ENCODE data around the gene PRX.

PRX gene

GRCh38 chr19:40452016-40452415 lies 38.8 kb upstream of the PRX start:
- no peak overlapping the region for H2AK5ac ChIP-seq (ENCODE audit: low read length)
- no peaks in the 10 kb centered on the region for H3K79me2 ChIP-seq (ENCODE audit: control insufficient read depth, insufficient read depth, low read length, poor library complexity)
- H2BK120ac ChIP-seq (ENCODE audit: insufficient read depth, low read length, poor library complexity) = no peak overlapping the region
- H3K27ac ChIP-seq (ENCODE audit: low read depth, low read length) = no peak overlapping the region
- H3K4me1 ChIP-seq (ENCODE audit: control insufficient read depth in 1 of 2, insufficient read depth in 2 of 2, low read length in 2 of 2) = no peaks in the 10 kb centered on the region
- no peak overlapping the region for H3K4me2 ChIP-seq (ENCODE audit: low read length)
- H3K9me3 ChIP-seq (ENCODE audit: insufficient read depth, low read depth, low read length) = no peaks in the 10 kb centered on the region
- H2BK12ac ChIP-seq (ENCODE audit: low read length) = no peak overlapping the region
- H3K27me3 ChIP-seq (ENCODE audit: insufficient read depth, low read length) = no peaks in the 10 kb centered on the region
- H2BK5ac ChIP-seq (ENCODE audit: low read depth, low read length, poor library complexity) = no peak overlapping the region
- no CpG with 5 or more reads among the region's 5 CpGs for whole genome bisulfite sequencing (ENCODE audit: extremely low coverage, insufficient coverage, insufficient read length)
- no peak overlapping the region for H3K14ac ChIP-seq (ENCODE audit: low read length)
- no peaks in the 10 kb centered on the region for H3K79me1 ChIP-seq (ENCODE audit: low read length)
- no peak overlapping the region for H3K4me3 ChIP-seq (ENCODE audit: low read depth, low read length)
- no peak overlapping the region for H3K18ac ChIP-seq (ENCODE audit: low read length)
- H3K23ac ChIP-seq (ENCODE audit: low read length) = no peak overlapping the region
- no peak overlapping the region for H2AFZ ChIP-seq (ENCODE audit: insufficient read depth, low read length, poor library complexity)
- peaks cover 5% of the 10 kb centered on the region in 2 experiments for H3K36me3 ChIP-seq (ENCODE audit: control insufficient read depth in 1 of 2, insufficient read depth in 2 of 2, low read length in 2 of 2)
- no peak overlapping the region for H4K8ac ChIP-seq (ENCODE audit: low read depth, low read length)
- no peak for DNase-seq
- no peak overlapping the region for H4K91ac ChIP-seq (ENCODE audit: low read depth, low read length)
- H4K12ac ChIP-seq (ENCODE audit: low read depth, low read length) = no peak overlapping the region
- H3K9ac ChIP-seq (ENCODE audit: low read length) = peak overlapping the region; percentile 7
- H3K4ac ChIP-seq (ENCODE audit: low read depth, low read length) = no peak overlapping the region

DNA sequence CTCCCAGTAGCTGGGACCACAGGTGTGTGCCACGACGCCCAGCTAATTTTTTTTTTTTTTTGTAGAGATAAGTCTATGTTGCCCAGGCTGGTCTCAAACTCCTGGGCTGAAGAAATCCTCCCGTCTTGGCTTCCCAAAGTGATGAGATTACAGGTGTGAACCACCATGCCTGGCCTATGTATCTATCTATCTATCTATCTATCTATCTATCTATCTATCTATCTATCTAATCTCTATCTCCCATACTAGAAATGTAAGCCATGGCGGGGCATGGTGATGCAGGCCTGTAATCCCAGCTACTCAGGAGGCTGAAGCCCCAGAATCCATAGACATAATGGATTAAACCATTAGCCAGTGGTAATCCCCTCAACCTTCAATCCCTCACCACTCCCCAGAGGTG lies 37.5 kb upstream of the PRX start:
- Histone ChIP-seq H2BK120ac (ENCODE audit: insufficient read depth, low read length, poor library complexity) (no peak overlapping the region), H4K91ac (ENCODE audit: low read depth, low read length) (no peak overlapping the region)
- WGBS (ENCODE audit: extremely low coverage, insufficient coverage, insufficient read length) = no CpG with 5 or more reads among the region's 4 CpGs

GRCh38 chr19:40449506-40449905 lies 36.3 kb upstream of the PRX start:
- Histone ChIP-seq H3K9me3 (ENCODE audit: insufficient read depth, low read depth, low read length) (no peaks in the 10 kb centered on the region), H3K4me2 (ENCODE audit: low read length) (no peak overlapping the region), H3K18ac (ENCODE audit: low read length) (no peak overlapping the region), H2AK5ac (ENCODE audit: low read length) (no peak overlapping the region), H3K4me3 (ENCODE audit: low read depth, low read length) (no peak overlapping the region), H2AFZ (ENCODE audit: insufficient read depth, low read length, poor library complexity) (no peak overlapping the region), H3K36me3 (ENCODE audit: control insufficient read depth in 1 of 2, insufficient read depth in 2 of 2, low read length in 2 of 2) (peaks cover 5% of the 10 kb centered on the region in 2 experiments), H3K4me1 (ENCODE audit: control insufficient read depth in 1 of 2, insufficient read depth in 2 of 2, low read length in 2 of 2) (peaks cover 6 to 13% of the 10 kb centered on the region in 2 experiments), H2BK120ac (ENCODE audit: insufficient read depth, low read length, poor library complexity) (no peak overlapping the region), H3K79me2 (ENCODE audit: control insufficient read depth, insufficient read depth, low read length, poor library complexity) (peaks cover 2% of the 10 kb centered on the region), H3K79me1 (ENCODE audit: low read length) (peaks cover 6% of the 10 kb centered on the region), H2BK12ac (ENCODE audit: low read length) (no peak overlapping the region), H2BK5ac (ENCODE audit: low read depth, low read length, poor library complexity) (no peak overlapping the region), H4K91ac (ENCODE audit: low read depth, low read length) (no peak overlapping the region), H3K23ac (ENCODE audit: low read length) (no peak overlapping the region), H3K27ac (ENCODE audit: low read depth, low read length) (no peak overlapping the region), H3K4ac (ENCODE audit: low read depth, low read length) (no peak overlapping the region), H3K27me3 (ENCODE audit: insufficient read depth, low read length) (no peaks in the 10 kb centered on the region), H4K12ac (ENCODE audit: low read depth, low read length) (no peak overlapping the region), H3K9ac (ENCODE audit: low read length) (no peak overlapping the region), H3K14ac (ENCODE audit: low read length) (no peak overlapping the region), H4K8ac (ENCODE audit: low read depth, low read length) (no peak overlapping the region)
- DNase-seq = no peak
- no CpG with 5 or more reads among the region's 4 CpGs for WGBS (ENCODE audit: extremely low coverage, insufficient coverage, insufficient read length)

More for the DNA sequence above, 37.5 kb upstream of the PRX start:
- peaks cover 3% of the 10 kb centered on the region for H3K79me1 ChIP-seq (ENCODE audit: low read length)
- no peaks in the 10 kb centered on the region for H3K27me3 ChIP-seq (ENCODE audit: insufficient read depth, low read length)
- peaks cover 5% of the 10 kb centered on the region in 2 experiments for H3K36me3 ChIP-seq (ENCODE audit: control insufficient read depth in 1 of 2, insufficient read depth in 2 of 2, low read length in 2 of 2)
- no peak overlapping the region for H3K4ac ChIP-seq (ENCODE audit: low read depth, low read length)
- H3K27ac ChIP-seq (ENCODE audit: low read depth, low read length) = no peak overlapping the region
- no peak overlapping the region for H3K9ac ChIP-seq (ENCODE audit: low read length)
- peaks cover 6 to 9% of the 10 kb centered on the region in 2 experiments for H3K4me1 ChIP-seq (ENCODE audit: control insufficient read depth in 1 of 2, insufficient read depth in 2 of 2, low read length in 2 of 2)
- H3K18ac ChIP-seq (ENCODE audit: low read length) = no peak overlapping the region
- H3K14ac ChIP-seq (ENCODE audit: low read length) = no peak overlapping the region
- no peak overlapping the region for H4K12ac ChIP-seq (ENCODE audit: low read depth, low read length)
- no peak overlapping the region for H3K4me3 ChIP-seq (ENCODE audit: low read depth, low read length)
- H2BK12ac ChIP-seq (ENCODE audit: low read length) = no peak overlapping the region
- H2AFZ ChIP-seq (ENCODE audit: insufficient read depth, low read length, poor library complexity) = no peak overlapping the region
- peak in 1 of 2 donors; percentile 28 for DNase-seq
- peaks cover 2% of the 10 kb centered on the region for H3K79me2 ChIP-seq (ENCODE audit: control insufficient read depth, insufficient read depth, low read length, poor library complexity)
- no peak overlapping the region for H3K4me2 ChIP-seq (ENCODE audit: low read length)
- H3K9me3 ChIP-seq (ENCODE audit: insufficient read depth, low read depth, low read length) = no peaks in the 10 kb centered on the region
- H2BK5ac ChIP-seq (ENCODE audit: low read depth, low read length, poor library complexity) = no peak overlapping the region
- no peak overlapping the region for H4K8ac ChIP-seq (ENCODE audit: low read depth, low read length)
- no peak overlapping the region for H3K23ac ChIP-seq (ENCODE audit: low read length)
- H2AK5ac ChIP-seq (ENCODE audit: low read length) = no peak overlapping the region

- Histone ChIP-seq H4K8ac (ENCODE audit: low read depth, low read length) (peak overlapping the region; percentile 82), H2AK5ac (ENCODE audit: low read length) (peak overlapping the region; percentile 65), H3K79me1 (ENCODE audit: low read length) (peaks cover 17% of the 10 kb centered on the region), H3K36me3 (ENCODE audit: control insufficient read depth in 1 of 2, insufficient read depth in 2 of 2, low read length in 2 of 2) (peaks cover 14 to 15% of the 10 kb centered on the region in 2 experiments), H3K14ac (ENCODE audit: low read length) (peak overlapping the region; percentile 28), H3K23ac (ENCODE audit: low read length) (no peak overlapping the region), H4K12ac (ENCODE audit: low read depth, low read length) (no peak overlapping the region), H2BK120ac (ENCODE audit: insufficient read depth, low read length, poor library complexity) (peak overlapping the region; percentile 25), H3K27ac (ENCODE audit: low read depth, low read length) (peak overlapping the region; percentile 14), H3K4me3 (ENCODE audit: low read depth, low read length) (no peak overlapping the region), H4K91ac (ENCODE audit: low read depth, low read length) (peak overlapping the region; percentile 72), H3K9ac (ENCODE audit: low read length) (no peak overlapping the region), H2BK5ac (ENCODE audit: low read depth, low read length, poor library complexity) (peak overlapping the region; percentile 57), H2BK12ac (ENCODE audit: low read length) (peak overlapping the region; percentile 52), H3K9me3 (ENCODE audit: insufficient read depth, low read depth, low read length) (no peaks in the 10 kb centered on the region), H3K4me1 (ENCODE audit: control insufficient read depth in 1 of 2, insufficient read depth in 2 of 2, low read length in 2 of 2) (peaks cover 12 to 17% of the 10 kb centered on the region in 2 experiments), H3K18ac (ENCODE audit: low read length) (peak overlapping the region; percentile 48), H3K79me2 (ENCODE audit: control insufficient read depth, insufficient read depth, low read length, poor library complexity) (peaks cover 16% of the 10 kb centered on the region), H3K4ac (ENCODE audit: low read depth, low read length) (no peak overlapping the region), H3K4me2 (ENCODE audit: low read length) (no peak overlapping the region), H2AFZ (ENCODE audit: insufficient read depth, low read length, poor library complexity) (no peak overlapping the region), H3K27me3 (ENCODE audit: insufficient read depth, low read length) (no peaks in the 10 kb centered on the region)
- DNase-seq = no peak
- no CpG with 5 or more reads among the region's 8 CpGs for whole genome bisulfite sequencing (ENCODE audit: extremely low coverage, insufficient coverage, insufficient read length)
These were observed 33.1 kb upstream of the PRX start for GRCh38 chr19:40446263-40446784.

All from trophoblast cell (in vitro differentiated cells and primary cell).